Measurements from ENCODE around the gene ABCA4.
A peak's percentile ranks its signal among the peaks of the same experiment; 100 is the strongest.

Gene ABCA4

DNA sequence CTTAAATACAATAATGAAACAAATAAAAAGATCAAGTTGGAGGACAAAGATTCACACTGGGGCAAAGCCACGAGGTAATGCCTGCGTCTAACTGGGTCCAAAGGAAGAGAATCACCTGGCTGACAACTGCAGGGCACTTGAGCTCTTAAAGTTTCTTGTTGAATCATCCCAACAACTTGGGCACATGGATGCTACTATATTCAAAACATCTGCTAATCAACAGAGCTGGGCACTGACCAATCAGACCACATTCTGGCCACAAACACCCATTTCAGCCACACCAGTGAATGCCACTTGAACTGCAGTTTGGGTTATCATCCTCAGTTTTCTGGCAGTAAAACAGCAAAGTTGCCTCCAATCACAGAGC, 51.0 kb downstream of the ABCA4 start:
- TF ChIP-seq, protein P1, sequence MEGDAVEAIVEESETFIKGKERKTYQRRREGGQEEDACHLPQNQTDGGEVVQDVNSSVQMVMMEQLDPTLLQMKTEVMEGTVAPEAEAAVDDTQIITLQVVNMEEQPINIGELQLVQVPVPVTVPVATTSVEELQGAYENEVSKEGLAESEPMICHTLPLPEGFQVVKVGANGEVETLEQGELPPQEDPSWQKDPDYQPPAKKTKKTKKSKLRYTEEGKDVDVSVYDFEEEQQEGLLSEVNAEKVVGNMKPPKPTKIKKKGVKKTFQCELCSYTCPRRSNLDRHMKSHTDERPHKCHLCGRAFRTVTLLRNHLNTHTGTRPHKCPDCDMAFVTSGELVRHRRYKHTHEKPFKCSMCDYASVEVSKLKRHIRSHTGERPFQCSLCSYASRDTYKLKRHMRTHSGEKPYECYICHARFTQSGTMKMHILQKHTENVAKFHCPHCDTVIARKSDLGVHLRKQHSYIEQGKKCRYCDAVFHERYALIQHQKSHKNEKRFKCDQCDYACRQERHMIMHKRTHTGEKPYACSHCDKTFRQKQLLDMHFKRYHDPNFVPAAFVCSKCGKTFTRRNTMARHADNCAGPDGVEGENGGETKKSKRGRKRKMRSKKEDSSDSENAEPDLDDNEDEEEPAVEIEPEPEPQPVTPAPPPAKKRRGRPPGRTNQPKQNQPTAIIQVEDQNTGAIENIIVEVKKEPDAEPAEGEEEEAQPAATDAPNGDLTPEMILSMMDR (IDR thresholded peaks at IDR 0.05) = no peak

DNA sequence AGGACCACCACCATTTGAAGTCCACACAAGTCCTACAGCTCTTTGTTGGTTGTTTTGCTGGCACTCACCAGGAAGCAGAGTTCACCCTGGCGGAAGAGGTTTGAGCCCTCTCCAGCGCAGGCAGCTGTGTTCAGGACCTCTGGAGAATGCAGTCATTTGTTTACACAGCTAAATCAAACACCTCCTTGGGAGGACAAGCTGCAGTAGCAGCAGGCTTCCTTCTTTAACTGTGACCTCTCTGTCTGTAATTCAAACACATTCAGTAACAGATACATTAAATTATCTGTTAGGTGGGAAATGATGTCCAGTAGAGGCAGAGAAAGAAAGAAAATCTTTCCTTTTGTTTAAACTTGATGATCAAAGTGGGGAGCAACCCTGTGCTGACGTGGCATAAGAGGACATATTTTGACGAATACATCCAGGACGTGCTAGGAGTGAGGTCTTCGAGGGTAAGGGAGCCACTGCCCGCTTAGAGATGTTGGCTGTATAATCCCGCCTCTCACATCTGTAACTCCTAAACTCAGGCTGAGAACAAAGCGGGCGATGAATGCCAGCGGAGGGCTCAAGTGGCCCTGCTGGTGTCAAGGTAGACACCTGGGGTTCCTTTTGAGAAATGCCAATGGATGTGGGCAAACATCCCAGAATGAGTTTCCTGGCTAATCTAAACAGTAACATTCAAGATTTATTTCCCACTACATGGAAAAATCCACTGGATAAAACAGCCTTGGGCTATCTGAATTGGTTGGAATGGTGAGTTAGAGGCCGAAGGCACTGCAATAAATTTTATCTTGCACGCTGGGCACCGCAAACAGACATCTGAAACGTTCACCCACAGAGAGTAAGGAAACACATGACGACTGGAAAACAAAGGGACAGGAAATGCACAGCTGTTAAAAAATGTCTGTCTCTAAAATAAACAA, 51.7 kb downstream of the ABCA4 start:
- TF ChIP-seq, protein P1 (IDR thresholded peaks at IDR 0.05) = no peak

DNA sequence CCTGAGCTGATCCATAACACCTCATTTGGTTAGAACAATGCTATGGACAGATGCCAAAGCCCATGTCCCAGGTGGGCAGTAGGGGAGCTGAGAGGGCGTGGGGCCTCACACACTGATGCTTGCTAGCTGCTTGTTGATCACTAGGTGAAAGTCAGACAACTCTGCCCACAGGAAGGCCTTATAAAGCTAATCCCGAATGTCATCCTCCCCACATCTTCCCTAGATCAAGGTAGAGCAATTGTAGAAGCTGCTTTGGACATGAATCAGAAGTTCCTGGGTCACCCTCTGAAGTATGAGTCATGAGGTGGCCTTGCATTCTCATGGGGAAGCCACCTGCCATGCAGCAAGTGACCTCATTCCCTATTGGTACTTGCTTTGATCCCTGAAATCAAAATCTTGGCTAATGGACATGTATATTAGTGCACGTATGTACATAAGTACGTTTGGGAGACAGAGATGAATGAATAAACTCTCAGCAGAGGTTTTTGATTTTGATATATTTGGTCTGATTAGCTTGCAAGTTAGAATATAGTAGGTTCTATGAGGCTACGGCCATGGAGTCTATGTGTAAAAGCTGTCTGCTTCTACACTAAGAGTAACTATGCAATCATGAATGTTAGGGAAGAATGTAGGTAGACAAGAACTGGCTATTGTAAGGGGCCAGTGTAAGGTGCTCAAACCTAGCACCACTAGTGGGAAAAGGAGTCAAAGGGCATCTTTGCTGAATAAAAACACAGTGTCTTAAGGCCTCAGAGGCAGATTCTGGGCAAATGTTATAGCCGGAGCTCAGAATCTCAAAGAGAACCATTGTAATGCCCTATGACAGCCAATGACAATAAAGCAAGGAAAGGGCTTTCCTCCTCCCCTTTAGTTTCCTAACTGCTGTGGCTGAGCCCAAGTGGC, 52.6 kb downstream of the ABCA4 start:
- TF ChIP-seq, protein P1 (IDR thresholded peaks at IDR 0.05) = no peak

DNA sequence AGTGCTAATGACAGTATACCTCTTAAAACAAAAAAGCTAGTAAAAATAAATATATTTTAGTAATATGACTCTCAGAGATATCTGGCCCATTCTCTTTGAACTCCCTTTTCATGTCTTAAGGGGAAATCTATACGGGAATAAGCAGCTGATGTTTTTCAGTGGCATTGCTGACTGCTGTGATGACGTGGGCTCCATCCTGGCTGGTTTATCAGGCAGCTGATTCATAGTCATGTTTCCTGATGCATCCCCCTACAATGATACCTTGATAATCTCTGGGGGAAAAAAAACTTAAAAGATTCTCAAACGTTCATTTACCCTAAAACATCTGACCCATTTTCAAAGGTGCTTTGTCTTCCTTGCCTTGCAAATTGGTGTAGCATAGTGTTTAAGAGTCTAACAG, 53.8 kb downstream of the ABCA4 start:
- TF ChIP-seq, protein P1 (IDR thresholded peaks at IDR 0.05) = no peak

DNA sequence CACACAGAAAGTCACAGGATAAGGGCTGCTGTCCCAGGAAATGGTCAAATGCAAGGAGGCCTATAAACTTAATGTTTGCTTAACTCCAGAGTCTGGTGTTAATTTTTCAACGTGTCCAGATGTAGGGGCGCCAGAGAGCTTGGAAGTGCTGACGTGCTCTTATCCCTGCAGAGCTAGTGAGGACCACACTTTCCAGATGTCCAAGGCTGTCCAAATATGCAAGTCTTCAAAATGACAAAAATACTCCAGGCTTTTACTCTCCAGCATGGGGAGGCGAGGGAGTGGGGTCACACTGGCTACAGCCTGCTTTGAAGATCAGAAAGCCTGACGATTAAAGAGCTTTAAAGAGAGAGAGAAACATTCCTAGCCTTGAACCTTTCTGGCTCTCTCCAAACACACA, 57.6 kb downstream of the ABCA4 start:
- TF ChIP-seq, protein P1 (IDR thresholded peaks at IDR 0.05) = peak; percentile 58; the same call in 1 of the 2 replicates

DNA sequence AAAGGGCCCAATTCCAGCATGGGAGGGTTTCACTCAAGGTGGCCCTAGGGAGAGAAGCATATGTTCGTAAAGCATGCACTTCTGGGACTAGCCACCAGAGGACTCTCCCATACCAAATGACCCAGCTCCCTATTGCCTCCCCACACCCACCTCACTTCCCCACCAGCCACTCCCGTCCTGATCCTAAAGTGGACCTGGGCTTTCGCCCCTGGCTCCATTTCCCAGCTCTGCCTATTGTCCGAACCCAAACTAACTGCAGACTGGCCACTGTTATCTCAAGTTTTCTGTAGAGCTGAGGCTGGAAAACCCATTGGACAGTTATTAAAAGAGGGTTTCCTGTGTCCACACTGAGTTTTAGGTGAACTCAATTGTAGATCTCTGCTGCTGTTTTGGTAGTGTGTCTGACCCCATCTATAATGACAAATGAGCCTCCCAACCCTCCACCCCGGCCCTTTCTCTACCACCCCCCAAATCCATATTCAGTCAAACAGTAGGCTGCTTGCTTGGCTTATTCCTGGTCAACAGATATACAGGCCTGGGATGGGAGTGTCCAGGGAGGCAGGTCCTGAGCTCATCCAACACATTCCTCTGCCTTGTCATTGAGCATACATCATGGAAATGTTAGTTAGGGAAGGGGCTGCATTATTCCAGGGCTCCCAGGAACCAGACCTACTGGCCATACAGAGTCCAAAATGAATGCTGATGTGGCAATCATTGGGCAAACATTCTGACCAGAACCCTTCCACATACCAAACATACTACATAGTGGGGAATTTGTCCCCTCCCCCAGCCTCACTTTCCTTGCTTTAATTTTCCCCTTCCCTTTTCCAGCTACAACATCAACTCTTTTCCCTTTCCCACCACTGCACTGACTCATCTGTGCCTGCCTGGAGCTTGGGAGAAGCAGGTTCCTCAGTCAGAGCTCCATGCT, 59.2 kb downstream of the ABCA4 start:
- TF ChIP-seq, protein P1 (IDR thresholded peaks at IDR 0.05) = peak; percentile 93

DNA sequence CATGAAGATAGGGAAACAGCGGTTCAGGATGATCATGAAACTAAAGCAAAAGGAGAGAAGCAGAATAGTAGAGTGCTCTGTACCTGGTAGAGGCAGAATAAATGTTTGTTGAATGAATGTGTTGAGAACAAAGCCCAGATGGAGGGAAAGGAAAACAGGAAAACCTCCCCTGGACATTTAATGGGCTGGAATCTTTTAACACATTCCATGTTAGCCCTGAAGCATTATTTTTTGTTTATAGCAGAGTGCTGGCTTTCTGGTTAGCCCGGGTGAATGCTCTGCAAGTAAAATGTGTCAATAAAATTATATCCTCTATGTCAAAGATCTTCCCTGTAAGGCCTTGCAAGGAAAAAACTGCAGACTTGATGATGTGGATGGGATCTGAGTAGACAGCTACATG, 60.2 kb downstream of the ABCA4 start:
- TF ChIP-seq, protein P1 (IDR thresholded peaks at IDR 0.05) = no peak
